Measurements from ENCODE around the gene LAMA3. TPM values are rescaled to one million over a fixed set of nuclear protein-coding genes. Genes with fewer than 3 reads are reported as not detected.

LAMA3 gene
- total RNA-seq, 1 experiment from 2014 or later = 0.44 TPM

DNA sequence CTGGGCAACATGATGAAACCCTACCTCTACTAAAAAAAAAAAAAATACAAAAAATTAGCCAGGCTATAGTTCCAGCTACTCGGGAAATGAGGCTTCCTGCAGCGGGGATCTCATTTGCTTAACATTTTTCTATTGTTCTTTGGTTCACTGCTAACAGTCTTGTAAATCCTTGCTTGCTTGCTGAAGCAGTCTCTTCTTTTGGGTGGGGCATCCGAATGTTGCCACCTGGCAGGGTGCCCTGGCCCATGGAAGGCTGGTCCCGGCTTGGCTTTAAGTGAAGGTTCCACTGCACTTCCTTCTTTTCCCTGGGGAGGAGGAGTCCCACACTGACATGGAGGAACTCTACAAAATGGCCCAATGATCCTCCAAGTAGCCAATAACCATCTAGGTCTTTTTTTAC is 20.5 kb upstream of the LAMA3 start:
- no peak for DNase-seq (ENCODE audit: low spot score)
- in situ Hi-C loops (cut with HindIII; ENCODE audit: low sequenced_read_pairs) = no loop called here

DNA sequence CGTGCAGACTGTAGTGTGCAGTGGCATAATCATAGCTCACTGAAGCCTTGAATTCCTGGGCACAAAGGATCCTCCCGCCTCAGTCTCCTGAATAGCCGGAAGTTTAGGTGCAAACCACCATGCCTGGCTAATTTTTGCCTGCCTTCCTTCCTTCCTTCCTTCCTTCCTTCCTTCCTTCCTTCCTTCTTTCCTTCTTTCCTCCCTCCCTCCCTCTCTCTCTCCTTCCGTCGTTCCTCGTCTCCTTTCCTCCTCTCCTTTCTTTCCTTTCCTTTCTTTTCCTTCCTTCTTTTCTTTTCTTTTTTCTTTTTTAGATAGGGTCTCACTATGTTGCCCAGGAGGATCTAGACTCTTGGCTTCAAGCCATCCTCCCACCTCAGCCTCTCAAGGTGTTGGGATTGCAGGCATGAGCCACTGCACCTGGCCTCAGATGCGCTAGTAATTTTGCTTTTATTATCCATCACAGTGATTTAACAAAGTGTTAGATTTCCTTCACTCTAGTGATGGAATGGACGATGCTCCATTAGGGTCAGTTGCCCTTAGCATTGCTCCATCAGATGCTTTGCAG is 20.0 kb upstream of the LAMA3 start:
- in situ Hi-C loops (cut with HindIII; ENCODE audit: low sequenced_read_pairs) = no loop called here
- DNase-seq (ENCODE audit: low spot score) = no peak

DNA sequence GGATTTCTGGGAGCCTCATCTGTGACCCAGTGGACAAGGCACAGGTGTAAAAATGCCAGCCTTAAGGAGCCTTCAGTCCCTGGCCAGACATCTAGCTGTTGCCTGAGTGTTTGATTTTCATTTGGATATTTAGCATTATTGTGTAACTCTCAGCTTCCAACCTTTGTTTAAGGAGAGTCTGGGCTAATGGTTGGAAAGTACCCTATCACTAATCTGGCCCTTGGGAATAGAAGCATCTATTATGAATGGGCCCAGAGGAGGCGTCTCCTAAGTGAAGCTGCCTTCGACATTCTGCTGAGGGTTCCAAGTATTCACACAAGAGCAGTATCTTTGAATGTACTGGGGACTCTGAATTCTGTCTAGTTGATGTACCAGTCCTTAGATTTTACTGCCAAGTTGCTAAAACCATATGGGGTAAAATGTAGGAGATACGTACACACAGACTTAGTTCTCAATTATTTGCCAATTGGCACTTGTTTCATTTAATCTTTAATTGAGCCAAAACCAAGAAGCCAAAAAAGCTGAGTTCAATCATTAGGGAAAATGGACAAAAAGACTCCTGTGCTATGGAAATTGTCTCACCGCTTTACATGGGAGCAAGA is 19.3 kb upstream of the LAMA3 start:
- no peak for DNase-seq (ENCODE audit: low spot score)
- in situ Hi-C loops (cut with HindIII; ENCODE audit: low sequenced_read_pairs) = no loop called here

DNA sequence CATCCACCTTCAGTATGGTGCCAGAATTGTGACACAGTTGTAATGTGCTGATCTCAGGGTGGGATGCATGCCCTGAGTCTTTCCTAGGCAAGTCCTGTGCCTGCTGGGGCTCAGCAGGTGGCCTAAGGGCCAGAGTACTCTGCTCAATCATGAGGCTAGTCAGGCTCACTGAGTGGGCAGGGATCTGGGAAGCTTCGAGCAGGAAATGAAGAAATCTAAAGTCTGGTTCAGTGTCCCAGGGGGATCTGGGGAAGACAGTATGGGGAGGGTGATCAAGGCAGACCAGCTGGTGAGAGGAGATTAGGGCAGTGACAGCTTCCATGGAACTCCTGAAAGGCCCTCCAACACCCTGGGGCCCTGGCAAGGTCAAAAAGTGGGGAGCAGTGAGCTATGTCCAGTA is 17.7 kb upstream of the LAMA3 start:
- DNase-seq (ENCODE audit: low spot score) = no peak
- in situ Hi-C loops (cut with HindIII; ENCODE audit: low sequenced_read_pairs) = no loop called here

DNA sequence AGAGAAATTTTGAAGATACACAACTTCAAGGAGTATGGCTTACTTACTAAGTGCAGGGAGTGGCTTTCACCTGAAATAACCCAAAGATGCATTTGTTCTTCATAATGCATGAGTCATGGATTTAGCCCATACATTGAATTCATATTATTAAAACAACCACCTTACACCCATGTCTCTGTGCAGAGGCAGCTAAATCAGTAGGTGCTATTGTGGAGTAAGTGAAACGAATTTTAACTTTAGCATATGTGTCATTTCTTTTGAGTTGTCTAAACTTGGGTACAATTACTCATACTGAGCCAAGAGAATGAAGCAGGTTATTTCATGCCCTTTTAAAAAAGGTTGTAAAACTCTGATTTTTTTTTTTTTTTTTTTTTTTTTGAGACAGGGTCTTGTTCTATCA is 15.5 kb upstream of the LAMA3 start:
- DNase-seq (ENCODE audit: low spot score) = no peak
- in situ Hi-C loops (cut with HindIII; ENCODE audit: low sequenced_read_pairs) = no loop called here

DNA sequence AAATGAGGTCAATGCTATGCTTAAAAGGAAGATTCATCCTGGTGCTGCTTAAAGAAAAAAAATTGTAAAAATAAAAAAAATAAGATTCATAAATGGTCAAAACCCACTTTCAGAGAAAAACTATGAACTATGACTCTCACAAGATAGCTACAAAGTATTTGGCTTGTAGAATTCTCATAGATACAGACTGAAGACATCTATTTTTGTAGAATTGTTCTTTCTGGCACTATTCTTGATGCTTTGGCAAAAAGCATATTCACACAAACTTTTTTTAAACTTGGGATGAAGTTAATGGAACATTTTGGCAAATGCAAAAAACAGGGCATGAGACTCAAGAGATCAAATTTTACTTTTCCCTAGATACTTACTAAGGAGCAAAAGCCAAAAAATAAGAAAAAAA is 14.0 kb upstream of the LAMA3 start:
- in situ Hi-C loops (cut with HindIII; ENCODE audit: low sequenced_read_pairs) = no loop called here
- no peak for DNase-seq (ENCODE audit: low spot score)

DNA sequence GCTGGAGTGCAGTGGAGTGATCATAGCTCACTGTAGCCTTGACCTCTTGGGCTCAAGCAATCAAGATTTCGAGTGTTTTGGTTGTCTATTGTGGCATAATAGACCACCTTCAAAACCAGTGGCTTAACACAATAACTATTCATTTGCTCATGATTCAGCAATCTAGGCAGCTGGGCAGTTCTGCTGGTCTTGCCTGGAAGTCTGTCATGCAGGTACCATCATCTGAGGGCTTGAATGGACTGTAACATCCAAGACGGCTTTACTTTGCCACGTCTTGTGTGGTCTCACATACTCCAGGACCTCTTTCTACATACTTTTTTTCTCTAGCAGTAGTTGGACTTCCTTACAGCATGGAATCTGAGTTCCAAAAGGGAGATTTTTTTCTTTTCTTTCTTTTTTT is 13.4 kb upstream of the LAMA3 start:
- DNase-seq (ENCODE audit: low spot score) = no peak
- in situ Hi-C loops (cut with HindIII; ENCODE audit: low sequenced_read_pairs) = no loop called here

DNA sequence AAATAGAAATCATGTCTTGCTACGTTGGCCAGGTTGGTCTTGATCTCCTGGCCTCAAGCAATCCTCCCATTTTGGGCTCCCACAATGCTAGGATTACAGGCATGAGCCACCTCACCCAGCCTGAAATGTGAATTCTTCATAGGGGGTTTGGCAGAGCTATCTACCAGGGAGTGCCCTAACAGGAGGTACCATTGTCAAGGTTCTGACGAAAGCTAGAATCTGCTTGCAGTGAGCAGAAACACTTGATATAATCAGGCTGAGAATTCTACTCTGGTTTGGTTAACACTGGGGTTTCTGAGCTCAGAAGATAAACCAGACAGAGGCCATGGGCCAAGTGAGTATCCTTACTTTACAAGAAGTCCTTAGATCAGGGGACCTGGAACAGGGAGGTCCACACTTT is 7.2 kb upstream of the LAMA3 start:
- in situ Hi-C loops (cut with HindIII; ENCODE audit: low sequenced_read_pairs) = no loop called here
- DNase-seq (ENCODE audit: low spot score) = no peak

DNA sequence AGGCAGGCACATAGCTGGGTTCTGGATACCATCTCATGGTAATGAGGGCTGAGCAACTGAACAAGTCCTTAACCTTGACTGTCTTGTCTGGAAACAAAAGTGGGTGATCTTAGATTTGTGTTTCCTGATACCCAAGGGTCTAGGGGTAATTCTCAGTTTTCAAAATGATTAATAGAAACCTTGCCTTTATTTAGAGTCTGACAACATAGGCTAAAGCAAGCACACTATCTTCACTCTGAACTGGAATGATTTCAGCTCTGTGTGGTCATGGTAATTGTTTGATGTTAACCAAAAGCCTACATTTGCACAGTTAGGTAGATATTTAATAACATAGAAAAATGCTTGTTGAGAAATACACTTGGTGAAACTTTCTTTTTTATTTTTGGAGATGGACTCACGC is 6.8 kb upstream of the LAMA3 start:
- DNase-seq (ENCODE audit: low spot score) = no peak
- in situ Hi-C loops (cut with HindIII; ENCODE audit: low sequenced_read_pairs) = no loop called here

DNA sequence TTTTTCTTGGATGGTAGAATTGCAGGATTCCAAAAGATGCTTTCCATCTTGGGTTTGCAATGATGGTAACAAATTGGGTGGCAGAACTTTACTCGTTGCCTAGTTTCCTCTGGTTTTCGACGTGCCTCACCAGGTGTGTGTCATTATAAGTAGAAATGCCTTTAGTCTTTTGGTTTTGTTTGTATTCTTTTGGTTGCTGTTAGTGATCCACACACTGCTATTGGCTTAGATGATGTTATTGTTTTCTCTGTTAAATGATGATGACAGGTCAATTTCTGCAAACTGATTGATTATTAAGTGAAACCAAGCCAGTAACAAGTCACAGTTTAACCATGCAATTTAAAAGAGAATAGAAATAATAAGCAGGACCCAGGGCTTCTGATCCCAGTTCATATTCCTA is 6.1 kb upstream of the LAMA3 start:
- in situ Hi-C loops (cut with HindIII; ENCODE audit: low sequenced_read_pairs) = no loop called here
- DNase-seq (ENCODE audit: low spot score) = no peak

DNA sequence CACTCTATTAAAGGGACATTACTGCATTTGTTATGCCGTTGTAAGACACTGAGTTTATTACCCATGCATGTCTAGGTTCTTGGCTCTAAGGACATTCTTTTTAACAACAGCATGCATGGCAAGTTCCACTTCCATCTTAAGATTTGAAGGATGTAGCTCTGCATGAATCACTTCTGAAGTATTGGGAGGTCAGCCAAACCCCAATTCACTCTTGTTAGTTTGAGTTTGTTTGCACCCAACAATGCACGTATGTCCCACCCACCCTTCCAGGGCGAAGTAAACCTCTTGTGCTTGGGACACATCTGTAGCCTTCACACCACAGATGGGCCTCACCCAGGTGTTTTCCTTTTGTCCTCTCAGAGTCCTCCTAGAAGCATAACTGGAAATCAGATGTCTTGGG is 5.6 kb upstream of the LAMA3 start:
- in situ Hi-C loops (cut with HindIII; ENCODE audit: low sequenced_read_pairs) = no loop called here
- DNase-seq (ENCODE audit: low spot score) = no peak

DNA sequence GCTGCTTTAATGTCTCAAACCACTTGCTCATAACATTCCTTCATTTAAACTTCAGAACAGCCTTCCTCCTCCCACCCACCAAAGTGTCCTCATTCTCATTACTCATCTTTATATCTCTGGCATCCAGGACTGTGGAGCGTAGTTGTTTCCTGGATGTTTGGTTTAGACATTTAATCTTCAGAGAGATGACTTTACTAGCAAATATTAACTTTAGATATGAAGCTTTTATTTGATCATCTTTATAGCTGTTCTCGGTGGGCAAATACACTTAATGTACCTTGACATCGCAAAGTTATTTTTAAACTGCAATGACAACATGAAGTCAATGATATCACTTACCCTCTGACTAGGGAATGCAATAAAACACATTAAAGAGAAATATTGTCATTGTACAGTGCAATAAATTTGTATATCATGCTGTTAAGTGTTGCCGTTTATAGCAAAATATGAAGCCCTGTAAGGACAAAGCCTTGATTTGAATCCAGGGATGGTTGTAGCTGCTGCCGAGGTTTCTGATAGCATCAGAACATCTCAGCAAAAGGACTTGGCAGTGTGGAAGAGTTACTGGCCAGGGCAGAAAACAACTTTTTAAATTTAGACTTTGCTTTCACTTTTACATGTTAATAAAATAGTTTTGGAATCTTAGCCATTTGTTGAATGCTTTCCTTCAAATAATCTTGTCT is 4.6 kb upstream of the LAMA3 start:
- in situ Hi-C loops (cut with HindIII; ENCODE audit: low sequenced_read_pairs) = no loop called here
- DNase-seq (ENCODE audit: low spot score) = no peak

DNA sequence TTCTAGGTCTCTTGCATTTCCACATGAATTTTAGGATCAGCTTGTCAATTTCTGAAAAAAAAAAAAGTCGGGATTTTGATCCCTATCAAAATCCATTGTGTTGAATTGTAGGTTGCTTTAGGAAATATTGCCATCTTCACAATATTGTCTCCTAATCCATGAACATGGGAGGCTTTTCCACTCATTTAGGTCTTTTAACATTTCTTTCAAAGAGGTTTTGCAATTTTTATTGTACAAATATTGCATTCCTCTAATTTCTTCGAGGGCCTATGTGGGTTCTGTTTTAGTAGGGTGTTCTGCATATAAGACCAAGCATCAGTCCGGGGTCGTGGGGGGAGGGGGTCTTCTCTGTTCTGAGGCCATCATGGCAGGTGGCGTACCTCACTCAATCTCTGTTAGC is 725 bp upstream of the LAMA3 start:
- in situ Hi-C loops (cut with HindIII; ENCODE audit: low sequenced_read_pairs) = no loop called here
- no peak for DNase-seq (ENCODE audit: low spot score)

DNA sequence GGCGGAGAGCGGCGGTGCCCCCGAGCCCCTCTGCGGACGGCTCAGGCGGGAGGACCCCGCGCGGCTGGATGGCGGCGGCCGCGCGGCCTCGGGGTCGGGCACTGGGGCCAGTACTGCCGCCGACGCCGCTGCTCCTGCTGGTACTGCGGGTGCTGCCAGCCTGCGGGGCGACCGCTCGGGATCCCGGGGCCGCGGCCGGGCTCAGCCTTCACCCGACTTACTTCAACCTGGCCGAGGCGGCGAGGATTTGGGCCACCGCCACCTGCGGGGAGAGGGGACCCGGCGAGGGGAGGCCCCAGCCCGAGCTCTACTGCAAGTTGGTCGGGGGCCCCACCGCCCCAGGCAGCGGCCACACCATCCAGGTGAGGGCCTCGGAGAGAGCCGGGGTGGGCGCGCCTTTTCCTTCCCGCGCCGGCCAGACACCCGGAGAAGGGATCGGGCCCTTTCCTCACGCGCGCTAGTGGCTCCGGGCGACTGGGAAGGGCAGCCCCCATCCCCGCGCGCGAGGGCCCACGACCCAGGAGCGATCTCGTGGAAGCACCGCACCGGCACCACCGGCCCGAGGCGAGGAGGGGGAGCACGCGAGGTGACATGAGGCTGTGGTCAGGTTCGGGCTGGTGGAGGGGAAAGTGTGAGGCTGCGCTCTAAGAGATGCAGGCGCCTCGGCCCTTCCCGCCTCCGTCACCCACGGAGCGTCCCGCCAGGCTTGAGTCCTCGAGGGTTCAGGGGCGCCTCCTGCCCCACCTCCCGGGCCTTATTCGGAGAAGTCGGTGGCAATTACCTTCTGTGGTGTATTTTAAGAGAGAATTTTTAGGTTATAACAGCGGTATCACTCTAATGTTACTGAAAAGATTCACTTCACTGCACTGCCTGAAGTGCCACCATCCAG is 607 bp downstream of the LAMA3 start:
- in situ Hi-C loops (cut with HindIII; ENCODE audit: low sequenced_read_pairs) = no loop called here
- no peak for DNase-seq (ENCODE audit: low spot score)

DNA sequence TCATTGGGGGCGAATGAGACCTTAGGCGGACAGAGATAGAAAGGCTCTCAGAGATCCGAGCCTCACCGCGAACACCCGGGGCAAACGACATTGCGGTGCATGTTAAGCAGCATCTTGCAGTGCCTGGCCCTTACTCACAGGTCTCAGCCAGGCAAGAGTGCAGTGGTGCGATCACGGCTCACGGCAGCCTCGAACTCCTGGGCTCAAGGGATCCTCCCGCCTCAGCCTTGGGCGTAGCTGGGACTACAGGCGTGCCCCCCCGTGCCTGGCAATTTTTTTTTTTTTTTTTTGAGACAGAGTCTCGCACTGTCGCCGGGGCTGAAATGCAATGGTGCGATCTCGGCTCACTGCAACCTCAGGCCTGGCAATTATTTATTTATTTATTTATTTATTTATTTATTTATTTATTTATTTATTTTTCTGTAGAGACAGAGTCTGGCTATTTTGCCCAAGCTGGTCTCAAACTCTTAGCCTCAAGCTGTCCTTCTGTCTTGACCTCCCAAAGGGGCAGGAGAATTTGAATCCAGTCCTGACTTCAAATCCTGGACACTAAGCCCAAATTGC is 1.3 kb downstream of the LAMA3 start:
- no peak for DNase-seq (ENCODE audit: low spot score)
- in situ Hi-C loops (cut with HindIII; ENCODE audit: low sequenced_read_pairs) = no loop called here

DNA sequence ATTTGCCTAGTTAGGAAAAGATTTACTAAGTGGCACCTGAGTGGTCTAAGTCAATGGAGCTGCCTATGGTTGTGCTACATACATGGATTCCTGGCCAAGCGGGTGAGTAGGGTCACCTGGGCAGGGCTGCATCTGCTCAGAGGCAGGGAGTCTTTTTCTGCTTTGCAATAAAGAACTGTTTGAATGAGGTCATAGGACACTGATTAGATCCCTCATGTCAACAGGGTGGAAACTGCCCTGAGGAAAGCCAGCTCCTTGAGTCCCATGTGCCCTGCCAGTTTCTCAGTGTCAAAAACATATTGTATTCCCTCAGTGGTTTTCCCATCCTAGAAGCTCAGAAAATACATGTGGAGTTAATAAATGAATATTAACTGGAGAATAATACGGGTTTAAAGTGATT is 4.6 kb downstream of the LAMA3 start:
- DNase-seq (ENCODE audit: low spot score) = no peak
- in situ Hi-C loops (cut with HindIII; ENCODE audit: low sequenced_read_pairs) = no loop called here

DNA sequence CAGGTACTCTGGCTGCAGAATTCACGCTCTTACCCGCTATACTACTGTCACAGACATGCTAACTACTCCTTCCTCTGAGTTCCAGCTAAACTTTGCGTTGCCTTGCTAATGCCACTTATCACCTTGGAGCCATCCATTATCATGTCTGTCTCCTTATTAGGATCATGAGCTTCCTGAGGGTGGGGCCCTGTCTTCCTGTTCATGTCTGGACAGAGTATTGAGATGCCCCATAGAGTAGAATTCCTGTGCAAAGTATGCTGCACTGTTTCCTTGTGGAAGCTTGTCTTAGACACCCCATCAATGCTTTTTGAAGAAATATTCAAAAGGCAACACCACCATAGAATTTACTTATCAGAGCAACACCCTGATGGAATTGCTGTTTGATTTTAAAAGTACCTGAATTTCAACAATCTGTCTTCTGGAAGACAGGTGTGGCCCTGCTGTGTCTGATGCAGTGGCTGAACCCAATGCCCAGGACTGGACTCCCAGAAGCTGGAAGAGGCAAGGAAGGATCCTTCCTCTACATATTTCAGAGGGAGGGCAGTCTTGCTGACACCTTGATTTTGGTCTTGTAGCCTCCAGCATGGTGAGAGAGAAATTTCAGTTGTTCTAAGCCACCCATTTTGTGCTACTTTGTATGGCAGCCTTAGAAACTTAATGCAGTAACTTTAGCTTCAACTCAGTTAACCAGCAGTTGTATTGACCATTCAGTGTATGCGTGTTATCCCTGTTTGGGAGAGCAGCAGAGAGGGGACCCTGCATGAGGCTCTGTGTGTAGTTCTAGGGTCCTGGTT is 5.6 kb downstream of the LAMA3 start:
- DNase-seq (ENCODE audit: low spot score) = no peak
- in situ Hi-C loops (cut with HindIII; ENCODE audit: low sequenced_read_pairs) = no loop called here

DNA sequence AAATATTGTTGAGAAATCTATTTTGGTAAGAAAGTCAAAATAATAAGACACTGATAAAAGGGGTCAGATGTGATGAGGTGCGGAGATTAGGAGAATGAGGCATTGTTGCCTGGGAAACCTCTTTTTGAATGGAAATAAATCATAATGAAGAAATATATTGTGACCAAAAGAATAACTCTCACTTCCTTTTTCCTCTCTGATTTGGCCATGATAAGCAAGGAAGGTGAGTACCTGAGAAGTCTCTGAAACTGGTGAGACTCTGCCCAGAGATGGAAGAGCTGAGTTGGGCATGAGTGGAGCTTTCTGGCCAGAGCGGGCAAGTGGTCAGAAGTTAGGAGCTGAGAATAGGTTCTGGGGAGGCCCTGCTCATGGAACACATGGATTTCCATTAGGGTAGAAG is 11.8 kb downstream of the LAMA3 start:
- in situ Hi-C loops (cut with HindIII; ENCODE audit: low sequenced_read_pairs) = no loop called here

DNA sequence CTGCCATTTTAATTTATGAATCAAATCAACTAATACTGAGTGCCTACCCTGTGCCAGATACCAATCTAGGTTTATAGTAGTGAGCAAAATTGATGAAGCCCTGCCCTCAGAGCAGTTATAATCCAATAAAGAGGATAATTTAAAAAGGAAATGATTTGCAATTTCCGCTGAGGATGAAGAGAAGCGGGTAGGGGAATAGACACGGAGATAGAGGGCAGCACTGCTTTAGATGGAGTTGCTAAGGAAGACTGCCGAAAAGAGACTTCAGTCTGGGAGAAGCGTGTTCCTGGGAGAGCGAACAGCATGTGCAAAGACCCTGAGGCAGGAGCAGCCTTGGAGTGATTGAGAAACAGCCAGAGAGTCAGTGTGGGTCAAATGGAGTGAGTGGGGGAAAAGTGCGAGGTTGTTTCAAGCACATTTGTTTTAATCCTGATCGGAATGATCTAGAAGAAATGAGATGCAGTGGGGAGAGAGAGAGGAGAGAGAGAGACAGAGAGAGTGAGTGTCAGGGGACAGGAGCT is 12.4 kb downstream of the LAMA3 start:
- in situ Hi-C loops (cut with HindIII; ENCODE audit: low sequenced_read_pairs) = no loop called here

More for the DNA sequence above, 11.8 kb downstream of the LAMA3 start:
- no peak for DNase-seq (ENCODE audit: low spot score)

More for the DNA sequence above, 12.4 kb downstream of the LAMA3 start:
- no peak for DNase-seq (ENCODE audit: low spot score)
